ENCODE data around the gene C12orf76. TPM values are rescaled to one million over a fixed set of nuclear protein-coding genes. Genes with fewer than 3 reads are reported as not detected.
"Not testable (repeated sequence)": the region's sequence is repeated elsewhere in the genome, so short reads cannot be mapped to it uniquely, and the experiment has no call there.

The C12orf76 gene
- total RNA-seq, 1 experiment from 2014 or later, result 9.7 TPM

DNA sequence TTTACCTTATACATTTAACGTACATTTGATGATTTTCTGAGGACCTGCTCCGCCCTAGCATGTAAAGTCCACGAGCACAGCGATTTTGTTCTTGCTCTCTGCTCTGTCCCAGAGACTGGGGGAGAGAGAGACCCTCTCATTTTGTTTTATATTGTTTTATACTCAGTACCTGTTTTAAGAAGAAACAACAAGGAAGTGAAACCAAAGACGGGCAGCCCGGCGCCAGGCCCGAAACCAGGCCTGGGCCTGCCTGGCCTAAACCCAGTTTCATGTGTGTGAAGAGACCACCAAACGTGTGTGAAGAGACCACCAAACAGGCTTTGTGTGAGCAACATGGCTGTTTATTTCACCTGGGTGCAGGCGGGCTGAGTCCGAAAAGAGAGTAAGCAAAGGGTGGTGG, 712 bp upstream of the C12orf76 start:
- not testable (repeated sequence) for H3K27me3 Mint-ChIP-seq (ENCODE audit: low read depth); H3K36me3 Mint-ChIP-seq (ENCODE audit: insufficient read depth in 1 of 3, low read depth in 3 of 3); H2BK120ac ChIP-seq (ENCODE audit: low read depth, low read length, poor library complexity, severe bottlenecking); H4K8ac ChIP-seq (replicated peaks; ENCODE audit: insufficient read length, low read depth, low read length); DNase-seq; H3K27ac ChIP-seq (ENCODE audit: insufficient read length, low read depth, low read length); H3K79me2 ChIP-seq (ENCODE audit: insufficient read depth, low read length); H3K9me3 Mint-ChIP-seq; H2AFZ ChIP-seq (ENCODE audit: low read length); H3K4me1 ChIP-seq (ENCODE audit: insufficient read depth, low read length); H3K79me1 ChIP-seq (ENCODE audit: insufficient read depth, low read depth, low read length, poor library complexity, severe bottlenecking); H3K9me3 ChIP-seq (ENCODE audit: control insufficient read depth, low read depth, low read length); H3K56ac ChIP-seq (ENCODE audit: insufficient read length, low read depth, low read length); H3K23me2 ChIP-seq (ENCODE audit: insufficient read length, low read depth, low read length, poor library complexity, severe bottlenecking); H3T11ph ChIP-seq (ENCODE audit: low read length); H3K4ac ChIP-seq (ENCODE audit: low read depth, low read length); H4K5ac ChIP-seq (ENCODE audit: insufficient read length, low read depth, low read length); H3K23ac ChIP-seq (ENCODE audit: insufficient read length, low read depth, low read length); H2BK20ac ChIP-seq (ENCODE audit: low read depth, low read length, poor library complexity, severe bottlenecking); H4K91ac ChIP-seq (ENCODE audit: insufficient read length, low read depth, low read length); H2BK5ac ChIP-seq (ENCODE audit: insufficient read length, low read length); H3K18ac ChIP-seq (ENCODE audit: insufficient read length, low read depth, low read length); H2BK15ac ChIP-seq (ENCODE audit: low read depth, low read length); H2BK12ac ChIP-seq (ENCODE audit: insufficient read length, low read depth, low read length); H3K14ac ChIP-seq (ENCODE audit: insufficient read depth, low read length); H4K20me1 ChIP-seq (ENCODE audit: control insufficient read depth, insufficient read depth, insufficient read length); H3K27me3 ChIP-seq (ENCODE audit: insufficient read depth, low read length); H2AK5ac ChIP-seq (ENCODE audit: insufficient read length, low read length)
- H3K4me3 Mint-ChIP-seq, result peak overlapping the region; percentile 70 to 83
- H3K27ac Mint-ChIP-seq, result peak overlapping the region in 1 of 3 experiments; percentile 77; a peak in 1 of 7 replicates
- peak overlapping the region; percentile 17 for H3K9ac ChIP-seq (ENCODE audit: extremely low read depth, insufficient read length, low read length)
- H3K4me2 ChIP-seq (ENCODE audit: insufficient read depth, insufficient read length, low read length), result peak overlapping the region; percentile 50
- H3K4me1 Mint-ChIP-seq, result peaks cover 16 to 17% of the 10 kb centered on the region in 2 experiments
- WGBS (ENCODE audit: extremely low coverage, insufficient read length, low lambda C conversion rate), result 100% methylated on average over 1 of the region's 11 CpGs

Measured in H9 (cell line).